Astrocyte (in vitro differentiated cells and primary cell): Measurements from ENCODE around the gene TNIK. TPM values are rescaled to one million over a fixed set of nuclear protein-coding genes. Genes with fewer than 3 reads are reported as not detected.

Source experiments
- DNase-seq: peaks from one replicate; pipeline ENCODE4 v3.0.0-alpha.2; 2010; ENCODE audit warnings: low read depth
- FAIRE-seq: peaks from 2 replicates; lab custom pipeline; 2011; peaks lifted over from hg19 to GRCh38; lab: Jason Lieb, UNC
- H2AFZ ChIP-seq: 2 replicates; pipeline ENCODE4 v1.6.0; 2012; ENCODE audit warnings: low read depth, low read length, inconsistent platforms
- H3K27ac ChIP-seq: 2 replicates; pipeline ENCODE4 v1.5.1; 2011; ENCODE audit warnings: low read depth, low read length, inconsistent platforms
- H3K27me3 ChIP-seq: 2 replicates; pipeline ENCODE4 v1.6.0; 2011; ENCODE audit warnings: low read length, inconsistent platforms; ENCODE audit not compliant: insufficient read depth
- H3K36me3 ChIP-seq: 2 replicates; pipeline ENCODE4 v1.5.1; 2011; ENCODE audit warnings: low read length, inconsistent platforms; ENCODE audit not compliant: insufficient read depth
- H3K4me1 ChIP-seq: 2 replicates; pipeline ENCODE4 v1.5.1; 2011; ENCODE audit warnings: low read length, inconsistent platforms; ENCODE audit not compliant: insufficient read depth
- H3K4me2 ChIP-seq: 2 replicates; pipeline ENCODE4 v1.6.0; 2012; ENCODE audit warnings: low read length, inconsistent platforms
- H3K4me3 ChIP-seq: 2 replicates; pipeline ENCODE4 v1.5.1; 2011; ENCODE audit warnings: low read depth, mild to moderate bottlenecking, low read length, inconsistent platforms; ENCODE audit not compliant: insufficient read depth
- H3K79me2 ChIP-seq: 2 replicates; pipeline ENCODE4 v1.6.0; 2012; ENCODE audit warnings: mild to moderate bottlenecking, low read length, inconsistent platforms; ENCODE audit not compliant: insufficient read depth
- H3K9ac ChIP-seq: 2 replicates; pipeline ENCODE4 v1.6.0; 2012; ENCODE audit warnings: mild to moderate bottlenecking, low read length, inconsistent platforms
- H3K9me3 ChIP-seq: 2 replicates; pipeline ENCODE4 v1.5.1; 2012; ENCODE audit warnings: low read depth, mild to moderate bottlenecking, low read length, inconsistent platforms; ENCODE audit not compliant: insufficient read depth
- H4K20me1 ChIP-seq: 2 replicates; pipeline ENCODE4 v1.6.0; 2012; ENCODE audit warnings: low read length, inconsistent platforms; ENCODE audit not compliant: insufficient read depth
- H3K27ac Mint-ChIP-seq: one replicate; pipeline ENCODE4 v1.8.0; 2021; ENCODE audit warnings: mild to moderate bottlenecking, mixed read lengths; ENCODE audit not compliant: unreplicated experiment
- H3K27me3 Mint-ChIP-seq: one replicate; pipeline ENCODE4 v1.8.0; 2021; ENCODE audit warnings: low read depth, mixed read lengths; ENCODE audit not compliant: unreplicated experiment
- H3K36me3 Mint-ChIP-seq: one replicate; pipeline ENCODE4 v1.8.0; 2021; ENCODE audit warnings: low read depth, mixed read lengths; ENCODE audit not compliant: unreplicated experiment
- H3K4me1 Mint-ChIP-seq: one replicate; pipeline ENCODE4 v1.8.0; 2021; ENCODE audit warnings: low read depth, mixed read lengths; ENCODE audit not compliant: unreplicated experiment
- H3K4me3 Mint-ChIP-seq: one replicate; pipeline ENCODE4 v1.8.0; 2021; ENCODE audit warnings: mild to moderate bottlenecking, moderate library complexity, mixed read lengths; ENCODE audit not compliant: unreplicated experiment
- H3K9me3 Mint-ChIP-seq: one replicate; pipeline ENCODE4 v1.8.0; 2021; ENCODE audit warnings: mild to moderate bottlenecking, mixed read lengths; ENCODE audit not compliant: unreplicated experiment
- EZH2 ChIP-seq: IDR thresholded peaks from 2 replicates; pipeline ENCODE4 v1.6.1; 2012; ENCODE audit warnings: mild to moderate bottlenecking, low read length, inconsistent platforms; ENCODE audit not compliant: insufficient read depth
- total RNA-seq: library from RNA; stranded (reverse); gene quantifications from 2 replicates; pipeline ENCODE4 v1.2.1, GENCODE V29; 2021
- TF ChIP-seq, protein P1 (sequence below): IDR thresholded peaks from 2 replicates; pipeline ENCODE4 v1.5.1; 2011; ENCODE audit warnings: low read depth, mild to moderate bottlenecking, inconsistent platforms, low read length, moderate library complexity; ENCODE audit not compliant: insufficient read depth

Gene TNIK
- total RNA-seq, 1 donor from 2014 or later = 70.0 TPM

DNA sequence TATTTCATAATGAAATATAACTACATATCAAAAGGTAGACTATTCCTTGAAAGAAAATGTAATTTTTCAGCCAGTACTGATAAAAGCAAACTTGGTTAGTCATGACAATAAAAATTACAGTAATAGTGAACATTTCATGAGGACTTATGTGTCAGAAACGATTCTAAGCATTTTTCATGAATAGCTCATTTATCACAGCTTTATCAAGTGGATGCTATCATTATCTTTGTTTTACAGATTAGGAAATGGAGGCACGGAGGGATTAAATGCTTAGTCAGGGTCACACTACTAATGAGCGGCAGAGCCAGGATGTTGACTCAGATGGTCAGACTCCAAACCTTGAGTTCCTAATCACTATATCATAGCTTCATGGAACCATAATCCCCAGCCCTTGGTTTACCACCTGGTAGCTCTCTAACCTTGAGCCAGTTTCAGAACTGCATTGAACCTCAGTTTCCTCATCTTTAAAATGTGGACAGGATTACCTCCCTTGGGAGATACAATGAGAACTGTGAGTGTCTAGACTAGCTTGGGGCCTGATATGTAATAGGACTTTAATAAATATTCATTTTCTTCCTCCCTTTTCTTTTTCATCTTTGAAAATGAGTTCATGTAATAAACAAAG lies 85.4 kb downstream of the TNIK start:
- Histone ChIP-seq H3K27me3 (no peaks in the 10 kb centered on the region), H3K4me3 (no peak overlapping the region), H3K9ac (no peak overlapping the region), H3K36me3 (no peaks in the 10 kb centered on the region), H3K9me3 (no peaks in the 10 kb centered on the region), H2AFZ (no peak overlapping the region), H3K27ac (peak overlapping the region; percentile 47), H3K4me2 (peak overlapping the region; percentile 35), H3K79me2 (peaks cover 10% of the 10 kb centered on the region), H4K20me1 (no peaks in the 10 kb centered on the region), H3K4me1 (peaks cover 38% of the 10 kb centered on the region)
- Mint-ChIP-seq H3K27ac (no peak overlapping the region), H3K9me3 (no peaks in the 10 kb centered on the region), H3K4me1 (peaks cover 40% of the 10 kb centered on the region), H3K36me3 (peaks cover 4% of the 10 kb centered on the region), H3K4me3 (peak overlapping the region; percentile 15), H3K27me3 (no peaks in the 10 kb centered on the region)
- no peak for TF ChIP-seq EZH2
- TF ChIP-seq, protein P1, sequence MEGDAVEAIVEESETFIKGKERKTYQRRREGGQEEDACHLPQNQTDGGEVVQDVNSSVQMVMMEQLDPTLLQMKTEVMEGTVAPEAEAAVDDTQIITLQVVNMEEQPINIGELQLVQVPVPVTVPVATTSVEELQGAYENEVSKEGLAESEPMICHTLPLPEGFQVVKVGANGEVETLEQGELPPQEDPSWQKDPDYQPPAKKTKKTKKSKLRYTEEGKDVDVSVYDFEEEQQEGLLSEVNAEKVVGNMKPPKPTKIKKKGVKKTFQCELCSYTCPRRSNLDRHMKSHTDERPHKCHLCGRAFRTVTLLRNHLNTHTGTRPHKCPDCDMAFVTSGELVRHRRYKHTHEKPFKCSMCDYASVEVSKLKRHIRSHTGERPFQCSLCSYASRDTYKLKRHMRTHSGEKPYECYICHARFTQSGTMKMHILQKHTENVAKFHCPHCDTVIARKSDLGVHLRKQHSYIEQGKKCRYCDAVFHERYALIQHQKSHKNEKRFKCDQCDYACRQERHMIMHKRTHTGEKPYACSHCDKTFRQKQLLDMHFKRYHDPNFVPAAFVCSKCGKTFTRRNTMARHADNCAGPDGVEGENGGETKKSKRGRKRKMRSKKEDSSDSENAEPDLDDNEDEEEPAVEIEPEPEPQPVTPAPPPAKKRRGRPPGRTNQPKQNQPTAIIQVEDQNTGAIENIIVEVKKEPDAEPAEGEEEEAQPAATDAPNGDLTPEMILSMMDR = no peak
- FAIRE-seq (peak; percentile 83), DNase-seq (peak; percentile 96)

DNA sequence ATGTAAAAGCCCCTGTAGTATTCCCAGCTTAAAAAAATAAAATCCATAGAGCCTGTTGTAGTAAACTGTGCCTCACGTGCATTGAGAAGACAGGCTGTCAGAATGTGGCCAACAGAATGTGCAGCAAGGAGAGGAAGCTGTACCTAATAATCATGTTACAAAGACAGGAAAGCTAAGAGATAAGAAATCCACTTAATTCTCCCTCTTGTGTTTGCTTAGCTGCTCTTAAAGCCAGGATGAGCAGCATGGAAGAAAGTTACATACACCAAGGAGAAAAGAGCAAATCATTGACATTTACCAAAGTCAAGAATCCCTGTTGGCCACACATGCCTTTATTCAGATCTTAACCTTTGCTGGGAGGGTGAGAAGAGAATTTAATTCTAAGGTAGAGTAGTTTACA lies 85.9 kb downstream of the TNIK start:
- H3K36me3 ChIP-seq = no peaks in the 10 kb centered on the region
- no peaks in the 10 kb centered on the region for H4K20me1 ChIP-seq
- peaks cover 10% of the 10 kb centered on the region for H3K79me2 ChIP-seq
- H3K4me3 ChIP-seq = no peak overlapping the region
- peaks cover 36% of the 10 kb centered on the region for H3K4me1 ChIP-seq
- TF ChIP-seq EZH2 = no peak
- TF ChIP-seq, protein P1 = no peak
- Mint-ChIP-seq H3K27ac (no peak overlapping the region), H3K9me3 (no peaks in the 10 kb centered on the region), H3K27me3 (no peaks in the 10 kb centered on the region), H3K4me1 (peaks cover 36% of the 10 kb centered on the region), H3K4me3 (no peak overlapping the region), H3K36me3 (peaks cover 4% of the 10 kb centered on the region)
- FAIRE-seq (no peak), DNase-seq (peak; percentile 58)
- H3K9me3 ChIP-seq = no peaks in the 10 kb centered on the region
- no peak overlapping the region for H2AFZ ChIP-seq
- no peak overlapping the region for H3K9ac ChIP-seq
- no peaks in the 10 kb centered on the region for H3K27me3 ChIP-seq
- H3K4me2 ChIP-seq = peak overlapping the region; percentile 35
- peak overlapping the region; percentile 47 for H3K27ac ChIP-seq

DNA sequence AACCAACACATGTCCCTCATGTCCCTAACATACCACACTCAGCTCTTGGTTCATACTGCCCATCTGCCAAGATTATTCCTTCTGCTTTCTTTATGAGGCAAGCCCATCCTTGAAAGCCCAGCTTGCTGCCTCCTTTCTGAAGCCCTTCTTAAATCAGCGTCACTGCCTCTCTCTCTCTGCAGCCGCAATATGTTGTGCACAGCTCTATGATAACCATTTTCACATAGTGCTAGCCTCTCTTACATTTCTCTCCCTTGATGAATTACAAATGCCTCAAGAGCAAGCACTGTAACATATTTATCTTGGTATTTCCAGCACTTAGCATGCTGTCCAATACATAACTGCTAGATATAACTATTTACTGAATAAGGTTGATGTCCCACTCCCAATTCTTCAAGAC lies 86.5 kb downstream of the TNIK start:
- H3K27ac Mint-ChIP-seq = no peak overlapping the region
- Histone ChIP-seq H2AFZ (no peak overlapping the region), H3K9ac (no peak overlapping the region), H3K79me2 (peaks cover 10% of the 10 kb centered on the region), H3K27me3 (no peaks in the 10 kb centered on the region), H3K9me3 (no peaks in the 10 kb centered on the region), H3K4me2 (no peak overlapping the region), H3K4me3 (no peak overlapping the region), H3K36me3 (no peaks in the 10 kb centered on the region), H3K27ac (peak overlapping the region; percentile 47), H3K4me1 (peaks cover 32% of the 10 kb centered on the region), H4K20me1 (no peaks in the 10 kb centered on the region)
- H3K4me1 Mint-ChIP-seq = peaks cover 36% of the 10 kb centered on the region
- H3K36me3 Mint-ChIP-seq = peaks cover 4% of the 10 kb centered on the region
- no peak for FAIRE-seq
- no peak for DNase-seq
- H3K4me3 Mint-ChIP-seq = no peak overlapping the region
- TF ChIP-seq, protein P1 = no peak
- no peak for TF ChIP-seq EZH2
- no peaks in the 10 kb centered on the region for H3K9me3 Mint-ChIP-seq
- H3K27me3 Mint-ChIP-seq = no peaks in the 10 kb centered on the region
